Panc1 (cell line): Measurements from ENCODE around the gene HNRNPA1L2. TPM values are rescaled to one million over a fixed set of nuclear protein-coding genes. Genes with fewer than 3 reads are reported as not detected.
"Not testable (repeated sequence)": the region's sequence is repeated elsewhere in the genome, so short reads cannot be mapped to it uniquely, and the experiment has no call there.

ENCODE experiments used
- ATAC-seq: fragments of 200-7000 bp; cut with Tn5 transposase; 2 replicates; pipeline ENCODE4 v1.9.1; 2020; ENCODE audit warnings: mild to moderate bottlenecking, moderate library complexity
- BruUV-seq: library from RNA; stranded (reverse); fragments of 400-500 nt; replicated peaks from 2 replicates; lab custom pipeline; 2021; lab: Mats Ljungman, UMichigan
- CTCF ChIA-PET: fragments of 300-600 bp; sonication (Branson Sonifier 250); formaldehyde crosslinking; loops from one replicate; lab custom pipeline; 2022; ENCODE audit warnings: antibody characterized with exemption; lab: Charles Lee
- POLR2A ChIA-PET: fragments of 300-600 bp; sonication (Branson Sonifier 250); formaldehyde crosslinking; loops from one replicate; lab custom pipeline; 2022; ENCODE audit warnings: antibody characterized with exemption; lab: Charles Lee
- DNase-seq: peaks from one replicate; pipeline ENCODE4 v3.0.0-alpha.2; 2010; ENCODE audit warnings: low read depth, low spot score
- H3K27ac ChIP-seq: 2 replicates; pipeline ENCODE4 v1.5.1; 2011; ENCODE audit warnings: mild to moderate bottlenecking, low read length, inconsistent platforms
- H3K27me3 ChIP-seq: fragments of 200-500 bp; sonication (Bioruptor generic); 2 replicates; pipeline ENCODE4 v1.6.0; 2014; ENCODE audit warnings: low read length, inconsistent platforms; ENCODE audit not compliant: control insufficient read depth, insufficient read depth
- H3K36me3 ChIP-seq: fragments of 200-500 bp; sonication (Bioruptor generic); 2 replicates; pipeline ENCODE4 v1.5.1; 2014; ENCODE audit warnings: inconsistent platforms, mild to moderate bottlenecking, low read length, moderate library complexity; ENCODE audit not compliant: control insufficient read depth, insufficient read depth
- H3K4me1 ChIP-seq: 2 replicates; pipeline ENCODE4 v1.5.1; 2011; ENCODE audit warnings: inconsistent platforms, mild to moderate bottlenecking, low read length, moderate library complexity; ENCODE audit not compliant: control insufficient read depth, insufficient read depth
- H3K4me3 ChIP-seq, 2 experiments: 2 replicates each; pipeline ENCODE4 v1.5.1; 2011 to 2012; ENCODE audit warnings: low read depth in 2 of 2, low read length in 2 of 2, mild to moderate bottlenecking in 2 of 2, inconsistent platforms in 1 of 2, moderate library complexity in 1 of 2
- H3K9me3 ChIP-seq: fragments of 200-500 bp; sonication (Bioruptor generic); 2 replicates; pipeline ENCODE4 v1.5.1; 2014; ENCODE audit warnings: low read depth, mild to moderate bottlenecking, inconsistent platforms, low read length, moderate library complexity; ENCODE audit not compliant: control insufficient read depth, insufficient read depth
- CTCF ChIP-seq: fragments of 450-650 bp; IDR thresholded peaks from 2 replicates; pipeline ENCODE4 v1.5.1; 2017; ENCODE audit warnings: mild to moderate bottlenecking
- POLR2AphosphoS5 ChIP-seq: IDR thresholded peaks from 2 replicates; pipeline ENCODE4 v1.6.1; 2012; ENCODE audit warnings: mild to moderate bottlenecking, low read depth, low read length, moderate library complexity
- REST ChIP-seq, 2 experiments: IDR thresholded peaks; 2 replicates each; pipeline ENCODE4 v1.6.1; 2011 to 2012; ENCODE audit warnings: low read depth in 2 of 2, control low read depth in 1 of 2, low read length in 1 of 2, mild to moderate bottlenecking in 1 of 2, moderate library complexity in 1 of 2; ENCODE audit not compliant: insufficient read depth in 1 of 2
- SIN3A ChIP-seq: IDR thresholded peaks from 2 replicates; pipeline ENCODE4 v1.6.1; 2012; ENCODE audit warnings: low read depth, mild to moderate bottlenecking, low read length, moderate library complexity, borderline replicate concordance; ENCODE audit not compliant: insufficient read depth
- TCF7L2 ChIP-seq: IDR thresholded peaks from 2 replicates; pipeline ENCODE4 v1.6.1; 2011; ENCODE audit warnings: mild to moderate bottlenecking, low read depth, low read length, inconsistent platforms
- in situ Hi-C: cut with HindIII; loops from 2 replicates; pipeline ENCODE4 v1.10.0; 2016; ENCODE audit warnings: low sequenced_read_pairs, low pct_unique_long_range_greater_than_20kb
- intact Hi-C: fragments of 100-400 bp; cut with micrococcal nuclease; formaldehyde crosslinking; loops from one replicate; pipeline ENCODE4 v1.10.0; 2022; ENCODE audit not compliant: unreplicated experiment
- total RNA-seq: library from RNA; stranded (reverse); gene quantifications from one replicate; pipeline ENCODE4 v1.2.1, GENCODE V29; 2021; ENCODE audit not compliant: unreplicated experiment

HNRNPA1L2 gene
- total RNA-seq, 1 experiment from 2014 or later, result 3.2 TPM

GRCh38 chr13:52677823-52678222 lies 35.6 kb downstream of the HNRNPA1L2 start:
- intact Hi-C loops (no loop called here), in situ Hi-C loops (no loop called here)
- BruUV-seq, result no TSS peak
- Histone ChIP-seq H3K4me3 (no peak overlapping the region), H3K27ac (no peak overlapping the region), H3K36me3 (peaks cover 8% of the 10 kb centered on the region), H3K9me3 (no peaks in the 10 kb centered on the region), H3K4me1 (no peaks in the 10 kb centered on the region), H3K27me3 (no peaks in the 10 kb centered on the region)
- CTCF ChIA-PET, result interaction anchor here (0.7 kb wide), 1 partner anchor 13 kb away, joined by 4 read pairs; no protein-coding TSS in a partner anchor
- TF ChIP-seq TCF7L2 (no peak), REST (IDR thresholded peaks at IDR 0.05; ENCODE audit: insufficient read depth in 1 of 2, low read depth in 2 of 2, low read length in 1 of 2) (no peak)
- ATAC-seq, result no peak
- no peak for DNase-seq
- POLR2A ChIA-PET, result no interaction called here

- CTCF ChIA-PET, POLR2A ChIA-PET, DNase-seq: not testable (repeated sequence)
Measured at GRCh38 chr13:52685806-52686205, 43.6 kb downstream of the HNRNPA1L2 start.

GRCh38 chr13:52686376-52686775 lies 44.1 kb downstream of the HNRNPA1L2 start:
- TF ChIP-seq POLR2AphosphoS5, result no peak
- no peak for TF ChIP-seq CTCF
- no peak for TF ChIP-seq REST (IDR thresholded peaks at IDR 0.05; ENCODE audit: insufficient read depth in 1 of 2, low read depth in 2 of 2, low read length in 1 of 2)
- no peak for TF ChIP-seq TCF7L2
- no peak for TF ChIP-seq SIN3A
- ChIA-PET POLR2A (no interaction called here), CTCF (no interaction called here)
- Histone ChIP-seq H3K9me3 (no peaks in the 10 kb centered on the region), H3K36me3 (peaks cover 7% of the 10 kb centered on the region), H3K4me1 (no peaks in the 10 kb centered on the region), H3K27ac (no peak overlapping the region), H3K4me3 (no peak overlapping the region), H3K27me3 (no peaks in the 10 kb centered on the region)
- DNase-seq, result no peak
- BruUV-seq, result no TSS peak
- ATAC-seq, result no peak
- in situ Hi-C loops, result no loop called here
- intact Hi-C loops, result no loop called here

More at GRCh38 chr13:52685806-52686205, 43.6 kb downstream of the HNRNPA1L2 start:
- in situ Hi-C loops, H3K27ac ChIP-seq, H3K27me3 ChIP-seq, BruUV-seq, H3K36me3 ChIP-seq, intact Hi-C loops, H3K4me1 ChIP-seq, H3K9me3 ChIP-seq, H3K4me3 ChIP-seq, ATAC-seq: not testable (repeated sequence)
